ENCODE results near the gene C1orf141. TPM values are rescaled to one million over a fixed set of nuclear protein-coding genes. Genes with fewer than 3 reads are reported as not detected.

Gene C1orf141
- total and polyA plus RNA-seq, 9 of the 15 experiments (the other 6 are each of a cell fraction or from before 2014, with no cell fraction given), result not detected

- ATAC-seq (no peak), FAIRE-seq (no peak), DNase-seq (ENCODE audit: extremely low read depth in 1 of 4, low spot score in 3 of 4) (no peak)
- no peaks in the 10 kb centered on the region for H3K36me3 ChIP-seq (ENCODE audit: control insufficient read depth, insufficient read depth, low read length)
- H4K20me1 ChIP-seq (replicated peaks; ENCODE audit: control insufficient read depth, insufficient read depth, low read length), result no peaks in the 10 kb centered on the region
- TF ChIP-seq NFIX (CRISPR knock-in tag; IDR thresholded peaks at IDR 0.05; ENCODE audit: low read depth) (peak; percentile 89), ZNF197 (CRISPR knock-in tag; IDR thresholded peaks at IDR 0.05; ENCODE audit: low read depth) (no peak), NFIC (IDR thresholded peaks at IDR 0.05) (peak; percentile 95), JUNB (CRISPR knock-in tag; conservative IDR thresholded peaks at IDR 0.05) (no peak), TFAM (CRISPR knock-in tag; conservative IDR thresholded peaks at IDR 0.05) (no peak), ETV6 (IDR thresholded peaks at IDR 0.05; ENCODE audit: borderline replicate concordance in 1 of 2, low read depth in 2 of 2, low read length in 1 of 2) (no peak), ETV6 (CRISPR knock-in tag; IDR thresholded peaks at IDR 0.05; ENCODE audit: borderline replicate concordance) (no peak), ZBTB34 (CRISPR knock-in tag; IDR thresholded peaks at IDR 0.05) (no peak), ATF2 (CRISPR knock-in tag; IDR thresholded peaks at IDR 0.05) (no peak), BRCA1 (IDR thresholded peaks at IDR 0.05) (no peak), BRCA1 (CRISPR knock-in tag; IDR thresholded peaks at IDR 0.05) (no peak), ZNF124 (CRISPR knock-in tag; IDR thresholded peaks at IDR 0.05) (no peak)
- in situ Hi-C loops (cut with MboI) (no loop called here), intact Hi-C loops (cut with micrococcal nuclease) (no loop called here)
- no peak overlapping the region for H2AFZ ChIP-seq (ENCODE audit: low read depth, low read length)
- no peak overlapping the region for H3K4me3 ChIP-seq
- no peak overlapping the region for H3K4me2 ChIP-seq (ENCODE audit: insufficient read depth, low read length)
- H3K27me3 ChIP-seq (ENCODE audit: control insufficient read depth in 2 of 2, insufficient read depth in 2 of 2, low read length in 2 of 2), result no peaks in the 10 kb centered on the region
- no peaks in the 10 kb centered on the region for H3K9me1 ChIP-seq (ENCODE audit: control insufficient read depth, insufficient read depth, low read length)
- no peaks in the 10 kb centered on the region for H3K9me3 ChIP-seq (replicated peaks; ENCODE audit: control insufficient read depth, insufficient read depth, low read depth, low read length)
- WGBS (ENCODE audit: insufficient coverage, low coverage, missing lambda C conversion rate), result 48% methylated on average over 2 of the region's 2 CpGs
- no peak overlapping the region for H3K27ac ChIP-seq (ENCODE audit: extremely low read depth, low read depth, low read length)
- H3K79me2 ChIP-seq (ENCODE audit: control insufficient read depth, insufficient read depth, low read length), result no peaks in the 10 kb centered on the region
- ChIA-PET POLR2A (interaction anchor here (0.8 kb wide), 1 partner anchor 11 kb away, joined by 4 read pairs; no protein-coding TSS in a partner anchor), CTCF (ENCODE audit: low intra/inter-chr PET ratio) (no interaction called here)
- peaks cover 0 to 7% of the 10 kb centered on the region in 2 experiments; a peak in 3 of 5 replicates for H3K4me1 ChIP-seq (replicated peaks in 1 of 2; ENCODE audit: control insufficient read depth in 2 of 2, insufficient read depth in 2 of 2, low read length in 2 of 2)
- no TSS peak for BruUV-seq (replicated peaks)
- no peak overlapping the region for H3K9ac ChIP-seq (ENCODE audit: insufficient read depth in 1 of 2, low read depth in 2 of 2, low read length in 2 of 2)
Observed at GRCh38 chr1:67130673-67131072, 4.1 kb downstream of the C1orf141 start.
